Measurements from ENCODE around the gene PPFIA4.
"Not testable (repeated sequence)": the region's sequence is repeated elsewhere in the genome, so short reads cannot be mapped to it uniquely, and the experiment has no call there.

The PPFIA4 gene

DNA sequence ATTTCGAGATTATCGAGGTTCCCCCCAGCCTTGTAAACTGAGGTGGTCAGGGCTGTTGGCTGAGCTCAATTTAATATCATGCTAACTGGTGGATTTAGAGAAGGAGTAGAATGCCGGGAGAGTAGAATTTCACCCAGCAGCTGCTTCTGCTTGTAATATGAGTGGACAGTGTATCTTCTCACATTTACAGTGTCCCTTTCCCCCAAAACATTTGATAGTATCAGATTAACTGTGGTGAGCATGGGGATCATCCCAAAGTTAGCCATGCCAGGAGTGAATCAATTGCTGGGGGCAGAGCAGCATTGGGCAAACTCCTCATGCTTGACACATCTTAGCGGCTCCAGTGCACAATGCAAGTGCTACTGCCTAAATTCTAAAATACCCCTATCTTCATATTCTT, 9.2 kb upstream of the PPFIA4 start:
- DNase-seq (ENCODE audit: low read depth in 2 of 2), result no peak

- no peak for DNase-seq (ENCODE audit: low read depth in 2 of 2)
These were observed 8.6 kb upstream of the PPFIA4 start for GRCh38 chr1:203017692-203018091.

DNA sequence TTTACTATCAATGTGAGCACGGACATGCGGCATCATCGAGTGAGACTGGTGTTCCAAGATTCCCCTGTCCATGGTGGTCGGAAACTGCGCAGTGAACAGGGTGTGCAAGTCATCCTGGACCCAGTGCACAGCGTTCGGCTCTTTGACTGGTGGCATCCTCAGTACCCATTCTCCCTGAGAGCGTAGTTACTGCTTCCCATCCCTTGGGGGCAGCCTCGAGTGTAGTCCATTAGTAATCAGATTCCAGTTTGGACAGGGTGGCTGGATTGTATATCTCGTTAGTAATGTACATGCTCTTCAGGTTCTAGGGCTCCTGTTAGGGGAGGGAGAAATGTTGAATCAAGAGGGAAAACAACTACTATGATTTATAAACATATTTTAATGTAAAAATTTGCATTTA, 3.4 kb upstream of the PPFIA4 start:
- DNase-seq (ENCODE audit: low read depth in 2 of 2), result not testable (repeated sequence)

- no peak for DNase-seq (ENCODE audit: low read depth in 2 of 2)
These were observed 633 bp upstream of the PPFIA4 start for GRCh38 chr1:203025686-203026030.

- no peak for DNase-seq (ENCODE audit: low read depth in 2 of 2)
These were observed 674 bp downstream of the PPFIA4 start for GRCh38 chr1:203026666-203027663.

DNA sequence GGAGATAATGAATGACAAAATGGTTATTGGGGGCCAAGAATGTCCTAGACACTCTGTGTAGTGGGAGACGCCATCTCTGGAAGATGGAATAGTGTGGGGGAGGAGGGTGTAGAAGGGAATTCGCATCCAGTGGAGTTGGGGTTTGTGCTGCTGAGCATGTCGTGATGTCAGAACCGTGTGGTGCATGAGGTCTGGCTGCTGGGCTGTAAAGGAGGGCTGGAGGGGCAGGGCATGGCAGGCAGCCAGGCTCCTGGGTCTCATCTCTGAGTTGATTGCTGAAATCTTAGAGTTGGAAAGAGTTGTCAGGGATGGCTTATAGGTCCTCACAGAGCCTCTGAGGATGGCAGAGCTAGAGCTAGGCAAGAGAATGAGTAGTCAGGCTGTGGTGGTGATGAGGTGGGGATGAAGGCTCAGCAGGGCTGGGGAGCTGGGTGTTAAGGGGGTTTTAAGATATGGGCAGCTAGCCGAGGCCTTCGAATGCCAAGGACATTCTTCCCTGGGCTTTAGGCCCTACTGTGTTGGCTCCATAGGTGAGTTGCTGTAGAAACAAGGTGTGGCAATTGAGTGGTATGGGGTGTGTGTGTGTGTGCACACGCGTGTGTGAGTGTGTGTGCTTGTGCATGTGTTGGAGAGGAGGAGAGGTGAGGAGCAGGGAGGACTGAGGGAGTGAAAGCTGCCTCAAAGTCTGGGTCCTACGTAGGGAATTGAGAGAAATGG, 1.9 kb downstream of the PPFIA4 start:
- DNase-seq (ENCODE audit: low read depth in 2 of 2), result no peak

- no peak for DNase-seq (ENCODE audit: low read depth in 2 of 2)
These were observed 2.7 kb downstream of the PPFIA4 start for GRCh38 chr1:203028784-203029553.

DNA sequence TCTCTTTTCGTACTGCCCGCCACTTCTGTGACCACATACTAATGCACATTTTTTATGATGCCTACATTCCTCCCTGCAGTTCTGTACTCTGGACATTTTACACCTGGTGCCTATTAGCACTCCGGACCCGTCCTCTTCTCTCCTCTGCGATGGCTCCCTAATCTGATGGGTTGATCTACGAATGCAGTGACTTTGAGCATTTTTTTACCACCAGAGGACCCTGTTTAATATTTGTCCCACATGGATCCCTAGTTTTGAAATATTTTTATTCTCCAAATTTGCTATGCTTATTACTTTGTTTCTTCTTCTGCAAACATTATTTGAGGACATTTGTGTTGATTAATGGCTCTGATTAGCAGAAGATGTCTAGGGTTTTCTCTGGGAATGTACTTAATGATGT, 5.2 kb downstream of the PPFIA4 start:
- no peak for DNase-seq (ENCODE audit: low read depth in 2 of 2)

- no peak for DNase-seq (ENCODE audit: low read depth in 2 of 2)
These were observed 7.0 kb downstream of the PPFIA4 start for GRCh38 chr1:203033287-203033686.

- no peak for DNase-seq (ENCODE audit: low read depth in 2 of 2)
These were observed 7.6 kb downstream of the PPFIA4 start for GRCh38 chr1:203033917-203034316.

DNA sequence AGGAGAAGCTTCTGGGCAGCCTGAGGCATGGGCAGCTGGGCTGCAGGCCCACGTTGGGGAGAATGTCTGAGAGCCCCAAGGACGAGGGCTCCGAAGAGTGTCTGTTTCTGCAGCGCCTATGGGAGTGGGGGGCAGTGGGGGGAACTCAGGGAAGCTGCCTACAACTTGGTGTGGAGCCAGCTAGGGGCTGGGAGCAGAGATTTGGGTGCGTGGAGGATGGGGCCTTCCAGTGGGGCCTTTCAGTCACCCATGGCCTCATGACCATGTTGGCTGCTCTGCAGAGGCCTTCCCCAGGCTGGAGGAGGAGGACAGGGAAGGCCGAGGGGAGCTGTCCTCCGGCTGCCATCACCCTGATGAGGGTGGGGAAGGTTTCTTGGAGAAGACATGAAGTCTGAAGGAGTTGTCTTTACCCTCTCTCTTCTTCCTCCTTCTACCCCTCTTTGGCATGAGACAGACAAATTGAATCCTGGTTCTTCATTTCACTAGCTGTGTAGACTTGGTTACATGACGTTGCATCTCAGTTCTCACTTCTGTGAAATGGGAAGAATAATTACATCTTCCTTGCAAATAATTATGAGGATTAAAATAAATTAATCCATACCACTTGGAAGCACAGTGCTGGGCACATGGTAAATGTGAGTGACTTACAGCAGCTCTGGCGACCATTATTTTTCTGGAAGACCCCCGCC, 8.3 kb downstream of the PPFIA4 start:
- no peak for DNase-seq (ENCODE audit: low read depth in 2 of 2)

- DNase-seq (ENCODE audit: low read depth in 2 of 2), result no peak
These were observed 9.1 kb downstream of the PPFIA4 start for GRCh38 chr1:203035111-203036000.

GRCh38 chr1:203036135-203036534, 9.8 kb downstream of the PPFIA4 start:
- no peak for DNase-seq (ENCODE audit: low read depth in 2 of 2)

DNA sequence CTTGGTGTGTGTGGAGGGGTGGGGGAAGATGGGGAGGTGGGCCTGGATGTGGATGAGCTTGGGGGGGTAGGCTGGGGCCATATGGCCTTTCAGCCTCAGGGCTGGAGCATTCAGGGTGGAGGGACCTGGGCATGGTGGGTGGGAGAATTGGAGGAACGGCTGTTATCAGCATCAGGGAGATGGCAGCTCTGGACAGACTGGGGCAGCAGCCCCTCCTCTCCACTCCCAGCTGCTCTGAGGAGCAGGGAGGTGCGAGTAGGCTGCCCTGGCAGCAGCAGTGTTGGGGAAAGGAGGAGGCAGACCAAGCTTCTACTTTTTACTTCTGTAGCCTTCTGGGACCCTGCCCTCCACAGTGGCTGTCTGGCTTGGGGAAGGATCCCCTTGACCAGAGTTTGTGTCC, 10.2 kb downstream of the PPFIA4 start:
- no peak for DNase-seq (ENCODE audit: low read depth in 2 of 2)

GRCh38 chr1:203037509-203038190, 11.4 kb downstream of the PPFIA4 start:
- DNase-seq (ENCODE audit: low read depth in 2 of 2), result no peak

DNA sequence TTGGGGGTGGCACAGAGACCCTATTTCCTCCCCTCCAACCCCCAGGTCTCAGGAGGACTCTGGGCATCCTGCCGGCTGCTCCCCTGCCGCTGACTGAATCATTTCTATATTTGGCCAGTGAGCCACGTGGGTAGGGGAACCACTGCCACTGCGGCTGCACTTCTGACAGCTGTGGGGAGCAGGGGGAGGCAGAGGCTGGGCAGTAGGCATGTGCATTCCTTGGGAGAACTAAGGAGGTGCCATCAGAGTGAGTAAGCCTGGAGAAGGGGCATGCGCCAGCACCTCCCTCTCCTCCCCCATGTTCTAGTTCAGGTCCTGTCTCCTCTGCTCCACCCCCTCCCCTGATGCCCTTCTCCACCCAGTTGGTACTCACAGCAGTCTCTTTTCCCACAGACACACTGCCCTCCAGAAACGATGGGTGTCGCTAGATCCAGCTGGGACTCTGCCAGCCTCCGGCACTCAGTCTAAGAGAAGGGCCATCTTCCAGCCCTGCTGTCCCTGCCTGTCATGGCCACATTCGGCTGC, 12.0 kb downstream of the PPFIA4 start:
- no peak for DNase-seq (ENCODE audit: low read depth in 2 of 2)

GRCh38 chr1:203038891-203039608, 12.8 kb downstream of the PPFIA4 start:
- peak; percentile 20 to 32 for DNase-seq (ENCODE audit: low read depth in 2 of 2)

DNA sequence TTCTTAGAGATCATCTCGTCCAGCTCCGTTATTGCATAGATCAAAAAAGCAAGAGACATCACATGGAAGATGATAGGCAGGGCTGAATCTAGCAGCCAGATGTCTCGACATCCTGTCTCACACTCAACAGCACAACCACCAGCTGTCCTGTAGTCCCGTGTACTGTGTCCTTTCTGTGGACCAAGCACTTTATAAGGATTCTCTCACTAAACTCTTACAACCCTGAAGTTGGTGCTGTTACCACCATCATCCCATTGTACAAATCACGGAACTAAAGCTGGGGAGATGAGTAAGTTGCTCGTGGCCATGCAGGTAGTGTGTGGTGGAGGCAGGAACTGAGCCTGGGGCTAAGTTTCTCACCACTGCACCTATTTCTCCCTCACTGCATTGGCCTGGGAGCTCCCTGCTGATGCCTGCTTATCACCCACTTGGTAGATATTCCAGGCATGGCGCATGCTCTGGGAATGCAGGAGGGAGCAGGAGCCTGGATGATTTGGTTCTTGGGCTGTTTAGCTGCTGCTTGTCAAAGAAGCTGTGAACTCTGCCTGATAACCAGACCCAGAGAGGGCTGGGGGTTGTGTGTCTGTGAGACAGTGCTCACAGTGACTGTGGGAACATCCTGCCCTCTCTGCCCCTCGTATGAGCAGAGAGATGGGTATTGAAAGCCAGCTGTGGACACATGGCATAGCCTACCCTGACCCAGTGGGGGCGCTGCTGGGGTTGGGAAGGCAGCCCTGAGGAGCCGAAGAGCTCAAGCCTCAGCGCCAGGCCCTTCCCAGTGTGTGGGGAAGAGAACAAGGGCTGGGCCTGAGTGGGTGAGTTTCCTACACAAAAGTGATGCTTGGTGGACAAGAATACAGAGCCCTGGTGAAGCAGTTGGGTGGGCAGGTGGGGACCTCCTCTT, 13.6 kb downstream of the PPFIA4 start:
- no peak for DNase-seq (ENCODE audit: low read depth in 2 of 2)
